DMS 273 (cell line): ENCODE results near the gene LRRC4.

ENCODE experiments used
- DNase-seq: peaks from one replicate; lab custom pipeline; 2025; ENCODE audit not compliant: unreplicated experiment; lab: John Stamatoyannopoulos, UW

Gene LRRC4

DNA sequence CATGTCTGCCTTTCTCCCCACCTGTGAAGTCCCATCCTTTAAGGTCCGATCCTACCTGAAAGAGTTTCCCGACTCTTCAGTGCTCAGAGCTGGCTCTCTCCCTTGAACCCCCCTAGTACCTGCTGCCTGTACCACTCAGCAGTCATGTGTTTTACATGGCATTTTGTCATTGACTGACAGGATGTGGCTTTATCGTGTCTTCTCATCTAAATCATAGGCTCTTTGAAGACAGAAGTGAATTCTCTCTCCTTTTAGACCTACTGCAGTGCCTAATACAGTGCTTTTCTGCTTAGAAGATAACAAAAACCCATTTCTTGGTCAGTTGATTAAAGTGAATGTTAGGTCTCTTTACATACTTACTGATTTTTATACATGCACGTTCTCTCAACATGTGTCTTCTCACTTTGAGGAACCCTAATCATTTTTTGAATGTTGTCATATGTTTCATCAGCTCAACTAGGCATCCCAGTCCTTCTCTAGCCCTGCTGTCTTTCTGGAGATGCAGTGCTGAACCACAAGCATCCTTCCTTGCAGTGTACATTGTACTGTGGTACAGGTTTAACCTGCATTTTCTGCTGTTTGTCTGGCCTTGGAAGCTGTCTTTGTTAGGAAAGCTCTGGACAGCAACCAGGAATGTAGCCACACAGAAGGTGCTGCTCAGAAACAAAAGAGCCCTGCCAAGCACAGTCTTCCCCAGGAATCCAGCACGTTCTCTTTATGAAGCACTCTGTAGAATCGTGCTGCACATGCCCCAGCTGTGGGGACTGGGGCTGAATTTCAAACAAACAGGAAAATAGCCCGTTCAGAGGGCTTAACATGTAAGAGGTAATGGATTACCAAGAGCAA, 28.1 kb upstream of the LRRC4 start:
- no peak for DNase-seq

- DNase-seq: no peak
Measured at GRCh38 chr7:128057909-128058308, 26.7 kb upstream of the LRRC4 start.

- DNase-seq: no peak
Measured at GRCh38 chr7:128056901-128057300, 25.7 kb upstream of the LRRC4 start.

GRCh38 chr7:128055637-128056036, 24.4 kb upstream of the LRRC4 start:
- DNase-seq: peak; percentile 25

- no peak for DNase-seq
Measured at GRCh38 chr7:128054511-128054910, 23.3 kb upstream of the LRRC4 start.

DNA sequence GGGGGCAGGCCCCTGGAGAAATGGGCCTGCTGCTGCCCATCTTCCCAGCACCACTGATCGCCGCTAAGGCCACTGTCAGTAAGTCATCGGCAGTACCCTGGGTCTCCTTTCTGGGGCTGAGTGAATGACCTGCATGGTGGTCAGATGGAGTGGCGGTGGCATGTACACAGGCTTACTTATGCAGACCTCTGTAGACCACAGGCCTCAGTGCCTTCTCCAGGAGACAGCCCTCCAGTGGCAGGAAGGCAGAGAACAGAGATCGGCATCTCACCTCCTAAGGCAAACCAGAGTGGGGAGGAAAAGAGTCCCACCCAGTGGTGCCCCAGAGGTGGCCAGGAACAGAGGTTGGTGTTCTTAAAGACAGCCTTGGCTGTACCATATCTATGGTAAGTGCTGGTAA, 22.8 kb upstream of the LRRC4 start:
- DNase-seq: no peak

DNA sequence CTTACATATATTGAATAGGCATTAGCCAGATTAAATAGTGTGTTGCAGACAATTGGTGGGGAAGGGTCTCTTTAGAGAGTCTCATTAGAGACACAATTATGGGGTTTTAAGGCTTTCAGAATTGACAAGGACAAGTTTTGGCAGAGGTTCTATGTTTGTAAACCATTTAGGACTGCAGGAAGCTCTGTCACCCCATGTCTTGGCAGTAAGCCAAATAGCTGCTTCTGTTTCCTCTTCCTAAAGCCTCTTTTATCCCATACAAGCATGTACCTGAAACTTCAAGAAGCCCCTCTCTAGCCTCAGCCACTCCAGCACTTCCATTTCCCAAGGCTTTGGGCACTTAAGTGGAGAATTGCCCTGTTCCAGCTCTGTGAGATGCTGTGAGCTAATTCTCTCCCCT, 21.8 kb upstream of the LRRC4 start:
- peak; percentile 55 for DNase-seq

DNA sequence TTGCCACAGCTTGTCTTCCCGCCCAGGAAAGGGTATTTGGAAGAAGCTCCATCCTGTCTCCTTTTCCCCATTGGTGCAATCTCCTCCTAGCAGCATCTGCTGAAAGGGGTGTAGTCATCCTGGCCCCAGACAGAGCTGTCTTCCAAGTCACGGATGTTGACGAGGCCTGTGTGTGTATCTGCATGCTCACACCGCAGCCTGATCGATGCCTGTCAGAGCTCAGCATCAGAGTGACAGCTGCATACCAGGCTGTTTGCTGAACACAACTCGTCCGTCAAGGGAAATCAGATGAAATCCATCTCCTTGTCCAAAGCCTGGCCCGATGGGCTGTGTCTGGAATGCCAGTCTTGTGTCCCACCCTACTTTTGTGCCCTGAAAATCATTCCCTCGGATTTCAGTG, 21.2 kb upstream of the LRRC4 start:
- DNase-seq: no peak

- DNase-seq: no peak
Measured at GRCh38 chr7:128045766-128046165, 14.5 kb upstream of the LRRC4 start.

DNA sequence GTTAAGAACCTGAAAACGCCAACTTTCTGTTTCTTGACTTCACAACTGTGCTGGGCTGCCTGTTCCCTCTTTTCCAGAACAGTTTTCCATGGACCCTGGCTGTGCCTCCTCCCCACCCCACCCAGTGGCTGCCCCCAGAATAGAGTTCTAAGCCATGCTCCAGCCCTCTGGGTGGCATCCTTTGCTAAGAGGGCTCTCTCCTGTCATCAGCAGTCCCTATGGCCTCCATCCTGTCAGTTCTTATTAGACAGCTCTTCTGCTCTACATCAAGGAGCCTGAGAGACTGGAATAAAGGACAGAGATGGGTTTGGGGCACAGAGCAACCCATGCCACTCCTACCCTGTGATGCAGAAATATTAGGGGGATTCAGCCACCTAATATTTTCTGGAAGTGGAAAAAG, 13.9 kb upstream of the LRRC4 start:
- no peak for DNase-seq

- no peak for DNase-seq
Measured at GRCh38 chr7:128044064-128044463, 12.8 kb upstream of the LRRC4 start.

GRCh38 chr7:128042012-128042411, 10.8 kb upstream of the LRRC4 start:
- DNase-seq: no peak

DNA sequence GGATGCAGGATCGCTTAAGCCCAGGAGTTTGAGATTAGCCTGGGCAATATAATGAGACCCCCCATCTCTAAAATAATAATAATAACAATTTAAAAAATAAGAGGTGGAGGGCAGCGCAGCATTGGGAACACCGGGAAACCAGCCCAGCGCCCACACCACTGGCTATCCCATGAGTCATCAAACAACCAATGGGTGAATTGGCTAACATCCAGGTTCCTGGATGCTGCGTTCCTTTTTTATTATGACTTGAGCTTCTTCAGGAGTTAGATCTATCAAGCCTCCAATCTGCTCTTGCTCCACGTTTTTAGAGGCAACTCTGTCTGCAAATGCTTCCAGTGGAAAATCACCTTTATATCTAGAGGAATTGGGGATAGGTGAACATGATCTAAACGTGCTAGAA, 10.0 kb upstream of the LRRC4 start:
- no peak for DNase-seq

DNA sequence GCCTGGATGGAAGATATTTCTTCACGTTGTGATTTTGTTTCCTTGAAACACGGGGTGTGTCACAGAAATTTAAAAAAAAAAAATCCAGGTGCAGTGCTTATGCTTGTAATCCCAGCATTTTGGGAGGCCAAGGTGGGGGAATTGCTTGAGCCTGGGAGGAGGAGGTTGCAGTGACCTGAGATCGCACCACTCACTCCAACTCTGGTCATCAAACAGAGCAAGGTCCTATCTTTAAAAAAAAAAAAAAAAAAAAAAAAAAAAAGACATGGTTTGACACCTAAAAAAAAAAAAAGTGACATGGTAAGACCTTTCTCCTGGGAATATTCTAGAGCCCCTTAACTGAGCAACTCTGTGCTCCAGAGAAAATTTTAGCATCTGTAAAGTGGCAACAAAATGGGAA, 9.0 kb upstream of the LRRC4 start:
- DNase-seq: no peak

DNA sequence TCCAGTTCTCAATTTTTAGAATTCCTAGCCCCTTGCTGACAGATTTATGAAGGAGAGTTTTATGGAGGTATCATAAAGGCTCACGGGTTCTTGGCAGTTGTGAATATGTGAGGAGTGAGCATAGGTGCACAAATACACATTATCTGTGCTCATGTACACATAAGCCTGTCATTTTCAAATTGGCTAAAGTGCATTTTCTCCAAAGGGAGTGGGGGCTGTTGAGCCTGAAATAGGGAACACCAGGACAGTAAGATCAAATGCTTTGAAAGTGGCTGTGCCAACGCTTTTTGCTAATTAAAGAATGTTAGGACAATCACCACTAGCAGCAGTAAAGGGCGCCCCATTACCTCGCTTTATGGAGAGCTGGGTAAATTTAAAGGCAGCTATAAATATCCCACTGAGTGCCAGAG, 8.3 kb upstream of the LRRC4 start:
- DNase-seq: no peak

DNA sequence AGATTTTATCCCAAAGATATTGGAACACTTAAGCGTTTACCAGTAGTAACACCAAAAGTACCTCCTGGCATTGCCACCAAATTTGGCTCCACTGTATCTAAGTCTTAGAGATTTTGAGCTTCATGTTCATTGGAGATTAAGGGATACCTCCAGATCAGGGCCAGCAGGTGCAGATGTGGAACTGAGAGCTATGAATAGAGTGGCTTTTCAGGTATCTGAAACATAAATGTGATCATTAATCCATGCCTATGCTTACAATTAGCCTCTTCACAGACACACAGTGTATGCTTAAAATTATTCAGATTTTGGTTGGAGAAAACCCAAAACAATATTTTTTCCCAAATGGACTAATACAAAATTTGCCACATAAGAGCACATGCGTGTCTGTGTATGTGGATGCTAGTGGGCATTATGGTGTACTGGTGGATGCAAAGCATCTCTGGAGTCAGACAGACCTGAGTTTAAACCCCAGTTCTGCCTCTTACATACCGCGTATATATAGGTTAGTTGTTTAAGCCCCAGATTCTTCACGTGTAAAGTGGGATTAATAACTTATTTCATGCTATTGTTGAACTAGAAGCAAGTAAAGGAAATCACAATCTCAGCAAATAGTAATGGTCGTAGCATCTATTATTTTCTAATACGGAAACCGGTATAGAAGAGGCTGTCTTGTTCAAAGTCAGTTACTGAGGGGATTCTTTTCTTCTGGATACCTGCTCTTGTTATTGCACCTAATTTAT, 6.8 kb upstream of the LRRC4 start:
- DNase-seq: no peak

DNA sequence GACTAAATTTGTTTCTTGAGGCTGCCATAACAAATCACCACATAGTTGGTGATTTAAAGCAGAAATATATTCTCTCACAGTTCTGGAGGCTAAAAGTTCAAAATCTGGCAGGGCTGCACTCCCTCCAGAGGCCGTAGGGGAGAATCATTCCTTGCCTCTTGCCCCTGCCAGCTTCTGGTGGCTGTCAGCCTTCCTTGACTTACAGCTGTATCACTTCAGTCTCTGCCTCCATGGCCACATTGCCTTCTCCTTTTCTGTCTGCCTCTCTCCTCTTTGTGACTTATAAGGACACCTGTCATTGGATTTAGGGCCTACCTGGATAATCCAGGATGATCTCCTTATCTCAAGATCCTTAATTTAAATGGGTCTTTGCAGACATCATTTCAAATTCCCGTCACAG, 5.8 kb upstream of the LRRC4 start:
- DNase-seq: no peak

DNA sequence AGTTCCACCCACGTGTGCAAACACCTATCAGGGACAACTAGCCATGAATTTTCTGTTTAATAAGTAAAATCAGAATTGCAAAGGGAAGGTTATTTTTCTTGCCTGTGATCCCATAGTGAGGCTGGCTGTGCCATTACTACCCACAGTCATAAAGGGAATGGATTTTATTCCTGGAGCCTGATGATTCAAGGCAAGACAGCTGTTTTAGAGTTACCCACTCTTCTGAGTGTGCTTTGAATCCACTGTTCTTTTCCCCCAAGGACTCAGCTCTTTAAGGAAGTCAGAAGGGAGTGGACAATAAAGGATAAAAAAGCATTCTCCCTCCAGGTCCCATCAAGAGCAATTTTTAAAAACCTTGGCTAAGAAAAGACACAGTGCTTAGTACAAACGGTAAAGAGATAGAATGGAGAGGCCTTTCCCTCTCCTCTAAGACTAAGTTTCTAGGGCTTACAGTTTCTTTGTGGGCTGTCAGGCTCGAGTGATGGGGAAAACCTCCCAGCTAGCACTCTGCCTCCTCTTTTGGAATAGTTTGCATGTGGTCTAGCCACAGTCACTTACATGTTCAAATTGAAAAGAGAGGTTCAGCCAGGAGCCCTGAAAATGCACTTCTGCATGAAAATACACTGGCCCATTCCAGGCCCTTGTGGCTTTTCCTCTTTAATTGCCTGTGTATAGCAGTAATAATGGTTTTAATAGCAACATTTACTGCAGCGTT, 5.1 kb upstream of the LRRC4 start:
- DNase-seq: no peak

DNA sequence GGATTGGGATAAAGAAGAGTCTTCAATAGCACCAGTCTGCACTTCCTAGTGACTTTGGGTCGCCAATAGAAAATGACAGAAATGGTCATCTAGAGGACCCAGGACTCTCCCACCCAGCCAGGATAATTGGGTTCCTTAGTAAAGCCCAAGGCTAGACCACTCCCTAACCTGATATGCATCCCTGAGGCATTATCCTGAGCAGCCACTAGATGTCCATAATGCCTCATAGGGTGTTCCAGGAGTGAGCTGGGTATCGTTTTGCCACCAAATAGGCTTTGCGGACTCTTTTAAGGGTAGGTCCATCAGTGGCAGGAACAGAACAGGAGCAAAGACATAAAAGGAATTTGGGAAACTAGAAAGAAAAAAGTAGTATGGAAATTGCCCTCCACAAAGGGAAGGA, 4.5 kb upstream of the LRRC4 start:
- peak; percentile 67 for DNase-seq

GRCh38 chr7:128034825-128035224, 3.6 kb upstream of the LRRC4 start:
- DNase-seq: no peak

GRCh38 chr7:128033246-128033645, 2.0 kb upstream of the LRRC4 start:
- DNase-seq: no peak
